Hematopoietic multipotent progenitor cell treated with erythropoietin and hydrocortisone succinate and interleukin-3 and kit ligand, for 6 days (in vitro differentiated cells): ENCODE measurements around the gene DUSP22.
"Not testable (repeated sequence)": the region's sequence is repeated elsewhere in the genome, so short reads cannot be mapped to it uniquely, and the experiment has no call there.

Experiments
- DNase-seq: peaks from one replicate; pipeline ENCODE4 v3.0.0-alpha.2; 2015

DUSP22 gene

GRCh38 chr6:367891-368630, 75.8 kb downstream of the DUSP22 start:
- no peak for DNase-seq

- DNase-seq: no peak
These were observed 77.5 kb downstream of the DUSP22 start for GRCh38 chr6:369559-370431.

GRCh38 chr6:370555-370954, 78.3 kb downstream of the DUSP22 start:
- no peak for DNase-seq

GRCh38 chr6:371851-372250, 79.6 kb downstream of the DUSP22 start:
- not testable (repeated sequence) for DNase-seq

GRCh38 chr6:372336-372911, 80.1 kb downstream of the DUSP22 start:
- no peak for DNase-seq

GRCh38 chr6:373031-373430, 80.7 kb downstream of the DUSP22 start:
- no peak for DNase-seq

GRCh38 chr6:373773-374724, 81.8 kb downstream of the DUSP22 start:
- DNase-seq: no peak

- no peak for DNase-seq
These were observed 82.7 kb downstream of the DUSP22 start for GRCh38 chr6:374956-375355.

GRCh38 chr6:376827-377640, 84.7 kb downstream of the DUSP22 start:
- no peak for DNase-seq

- DNase-seq: not testable (repeated sequence)
These were observed 85.3 kb downstream of the DUSP22 start for GRCh38 chr6:377641-378020.

GRCh38 chr6:378090-378957, 86.0 kb downstream of the DUSP22 start:
- DNase-seq: no peak

- DNase-seq: no peak
These were observed 86.7 kb downstream of the DUSP22 start for GRCh38 chr6:378958-379409.

- DNase-seq: no peak
These were observed 87.3 kb downstream of the DUSP22 start for GRCh38 chr6:379410-380181.

- no peak for DNase-seq
These were observed 88.2 kb downstream of the DUSP22 start for GRCh38 chr6:380234-381218.

- no peak for DNase-seq
These were observed 89.6 kb downstream of the DUSP22 start for GRCh38 chr6:381742-382461.

- no peak for DNase-seq
These were observed 90.9 kb downstream of the DUSP22 start for GRCh38 chr6:382883-383810.

- DNase-seq: no peak
These were observed 91.6 kb downstream of the DUSP22 start for GRCh38 chr6:383856-384255.
